Muscle of back (tissue), 13 donors: Measurements from ENCODE around the gene DLGAP4. TPM values are rescaled to one million over a fixed set of nuclear protein-coding genes. Genes with fewer than 3 reads are reported as not detected.

Experiments
- DNase-seq, 3 donors: peaks; one replicate each; pipeline versions ENCODE4 v3.0.0 to v3.0.0-alpha.2; 2013
- long read RNA-seq, 9 donors: transcript quantifications; one replicate each; lab custom pipeline, GENCODE V29; 2026
- polyA plus RNA-seq, 10 donors: library from polyadenylated mRNA; unstranded; fragments of 120-200 nt; gene quantifications; one replicate each; pipeline ENCODE4 v1.2.1, GENCODE V29; 2013; ENCODE audit not compliant: insufficient read length in 10 of 10

The DLGAP4 gene
- polyA plus RNA-seq, result 10 to 100 TPM; 45.1 to 60.9 (median 53.8) TPM
- long read RNA-seq, donor 1, transcript DLGAP4-202 (7 exons, 2,392 nt), result major isoform, 5 of 15 reads
- long read RNA-seq, donor 1, partial matches to known transcripts, result 6 of 15 reads
- long read RNA-seq, donor 1, other reads (novel, unspliced or antisense), result 0 of 15 reads
- long read RNA-seq, donor 2, partial matches to known transcripts, result 0 of 2 reads
- long read RNA-seq, donor 2, other reads (novel, unspliced or antisense), result 0 of 2 reads
- long read RNA-seq, donor 3, result 0 reads
- long read RNA-seq, donor 4, partial matches to known transcripts, result 0 of 3 reads
- long read RNA-seq, donor 4, other reads (novel, unspliced or antisense), result 0 of 3 reads
- long read RNA-seq, donor 5, transcript DLGAP4-202 (7 exons, 2,392 nt), result major isoform, 10 of 59 reads
- long read RNA-seq, donor 5, partial matches to known transcripts, result 46 of 59 reads
- long read RNA-seq, donor 5, other reads (novel, unspliced or antisense), result 0 of 59 reads
- long read RNA-seq, donor 6, partial matches to known transcripts, result 0 of 6 reads
- long read RNA-seq, donor 6, other reads (novel, unspliced or antisense), result 0 of 6 reads
- long read RNA-seq, donor 7, partial matches to known transcripts, result 7 of 11 reads
- long read RNA-seq, donor 7, other reads (novel, unspliced or antisense), result 0 of 11 reads
- long read RNA-seq, donor 8, partial matches to known transcripts, result 13 of 16 reads
- long read RNA-seq, donor 8, other reads (novel, unspliced or antisense), result 0 of 16 reads
- long read RNA-seq, donor 9, partial matches to known transcripts, result 0 of 1 reads
- long read RNA-seq, donor 9, other reads (novel, unspliced or antisense), result 0 of 1 reads

GRCh38 chr20:36305602-36306551, at the start of gene DLGAP4:
Gene DLGAP4 (plus strand): TSS chr20:36306339. CDS start chr20:36431718, 125,379 bp downstream.
- DNase-seq, result no peak

GRCh38 chr20:36259177-36260061, 46.7 kb upstream of the DLGAP4 start:
- DNase-seq, result no peak

- DNase-seq, result no peak
These were observed 45.8 kb upstream of the DLGAP4 start for GRCh38 chr20:36260316-36260715.

- DNase-seq, result no peak
These were observed 44.6 kb upstream of the DLGAP4 start for GRCh38 chr20:36261389-36262105.

GRCh38 chr20:36262440-36262839, 43.7 kb upstream of the DLGAP4 start:
- no peak for DNase-seq

- no peak for DNase-seq
These were observed 41.5 kb upstream of the DLGAP4 start for GRCh38 chr20:36264426-36265246.

- no peak for DNase-seq
These were observed 40.0 kb upstream of the DLGAP4 start for GRCh38 chr20:36266189-36266588.

GRCh38 chr20:36267605-36268381, 38.3 kb upstream of the DLGAP4 start:
- DNase-seq, result no peak

- peak; percentile 5 to 42 (median 14) for DNase-seq
These were observed 37.4 kb upstream of the DLGAP4 start for GRCh38 chr20:36268440-36269342.

- no peak for DNase-seq
These were observed 36.6 kb upstream of the DLGAP4 start for GRCh38 chr20:36269507-36269906.

- no peak for DNase-seq
These were observed 35.1 kb upstream of the DLGAP4 start for GRCh38 chr20:36270744-36271638.

GRCh38 chr20:36271639-36272546, 34.2 kb upstream of the DLGAP4 start:
- DNase-seq, result no peak

GRCh38 chr20:36272547-36273220, 33.5 kb upstream of the DLGAP4 start:
- no peak for DNase-seq
